CD8-positive, alpha-beta memory T cell (primary cell): Measurements from ENCODE around the gene GARS1. TPM values are rescaled to one million over a fixed set of nuclear protein-coding genes. Genes with fewer than 3 reads are reported as not detected.
A peak's percentile ranks its signal among the peaks of the same experiment; 100 is the strongest.

Experiments used
- CTCF ChIA-PET: fragments of 350-600 bp; sonication (Branson Sonifier 250); formaldehyde crosslinking; loops from one replicate; lab custom pipeline; 2021; ENCODE audit warnings: antibody characterized with exemption; lab: Charles Lee
- POLR2A ChIA-PET: fragments of 350-600 bp; sonication (Branson Sonifier 250); formaldehyde crosslinking; loops from one replicate; lab custom pipeline; 2021; ENCODE audit warnings: antibody characterized with exemption; lab: Charles Lee
- DNase-seq, 5 donors: peaks; one replicate each; pipeline versions ENCODE4 v3.0.0 to v3.0.0-alpha.2; 2020 to 2022; ENCODE audit warnings: mixed read lengths in 1 of 5
- H3K27ac ChIP-seq: one replicate; pipeline ENCODE4 v1.7.0; 2013; ENCODE audit warnings: low read depth, mild to moderate bottlenecking, low read length, moderate library complexity
- H3K27me3 ChIP-seq: 2 replicates; pipeline ENCODE4 v1.7.0; 2013; ENCODE audit warnings: low read length, mild to moderate bottlenecking; ENCODE audit not compliant: insufficient read depth, poor library complexity, severe bottlenecking
- H3K36me3 ChIP-seq: 2 replicates; pipeline ENCODE4 v1.7.0; 2013; ENCODE audit warnings: mild to moderate bottlenecking, low read length, moderate library complexity; ENCODE audit not compliant: insufficient read depth
- H3K4me1 ChIP-seq: 2 replicates; pipeline ENCODE4 v1.7.0; 2013; ENCODE audit warnings: mild to moderate bottlenecking, low read length, moderate library complexity; ENCODE audit not compliant: insufficient read depth
- H3K4me3 ChIP-seq: 2 replicates; pipeline ENCODE4 v1.7.0; 2013; ENCODE audit warnings: mild to moderate bottlenecking, low read length
- H3K9me3 ChIP-seq: 2 replicates; pipeline ENCODE4 v1.7.0; 2013; ENCODE audit warnings: mild to moderate bottlenecking, low read length
- H3K27ac Mint-ChIP-seq, 8 donors: one replicate each; pipeline ENCODE4 v1.8.0; 2020 to 2021; ENCODE audit warnings: mixed read lengths in 8 of 8, mild to moderate bottlenecking in 6 of 8, inconsistent platforms in 3 of 8, moderate library complexity in 3 of 8
- H3K27me3 Mint-ChIP-seq, 2 donors: one replicate each; pipeline ENCODE4 v1.8.0; 2020 to 2021; ENCODE audit warnings: mixed read lengths in 2 of 2, mild to moderate bottlenecking in 1 of 2, moderate library complexity in 1 of 2
- H3K36me3 Mint-ChIP-seq, 3 donors: one replicate each; pipeline ENCODE4 v1.8.0; 2020 to 2021; ENCODE audit warnings: mixed read lengths in 3 of 3, inconsistent platforms in 1 of 3, mild to moderate bottlenecking in 1 of 3
- H3K4me1 Mint-ChIP-seq, 3 donors: one replicate each; pipeline ENCODE4 v1.8.0; 2020 to 2021; ENCODE audit warnings: mixed read lengths in 3 of 3, inconsistent platforms in 1 of 3, mild to moderate bottlenecking in 1 of 3
- H3K4me3 Mint-ChIP-seq, 7 donors: one replicate each; pipeline ENCODE4 v1.8.0; 2020 to 2021; ENCODE audit warnings: mixed read lengths in 7 of 7, mild to moderate bottlenecking in 6 of 7, moderate library complexity in 4 of 7, inconsistent platforms in 2 of 7
- H3K9me3 Mint-ChIP-seq, 5 donors: one replicate each; pipeline ENCODE4 v1.8.0; 2020 to 2022; ENCODE audit warnings: mixed read lengths in 5 of 5, mild to moderate bottlenecking in 3 of 5, moderate library complexity in 2 of 5, inconsistent platforms in 1 of 5
- polyA plus RNA-seq: library from polyadenylated mRNA; unstranded; fragments of 300-500 nt; fragmentation: Illumina TruSeq; gene quantifications from one replicate; pipeline ENCODE4 v1.2.3, GENCODE V29; 2021
- total RNA-seq, 2 experiments: library from RNA; stranded (reverse); gene quantifications; one replicate each; pipeline ENCODE4 v1.2.3, GENCODE V29; 2021

Gene GARS1
- total and polyA plus RNA-seq, 3 experiments from 2014 or later = 92.0 to 329 (median 311) TPM

GRCh38 chr7:30595436-30596013 is 847 bp downstream of the GARS1 start:
- peak overlapping the region; percentile 97 to 100 (median 100) for H3K27ac Mint-ChIP-seq
- Histone ChIP-seq H3K4me3 (peak overlapping the region; percentile 72), H3K9me3 (no peaks in the 10 kb centered on the region), H3K36me3 (peaks cover 6% of the 10 kb centered on the region), H3K27ac (peak overlapping the region; percentile 96), H3K4me1 (peaks cover 37% of the 10 kb centered on the region), H3K27me3 (no peaks in the 10 kb centered on the region)
- CTCF ChIA-PET = interaction anchor here (1.2 to 1.5 kb wide), 2 partner anchors 143 to 144 kb away, joined by 3 to 4 read pairs; no protein-coding TSS in a partner anchor
- H3K4me1 Mint-ChIP-seq = peaks cover 59 to 83% (median 81%) of the 10 kb centered on the region in 3 donors
- POLR2A ChIA-PET = no interaction called here
- H3K9me3 Mint-ChIP-seq = no peaks in the 10 kb centered on the region
- no peaks in the 10 kb centered on the region for H3K27me3 Mint-ChIP-seq
- peaks cover 3 to 40% (median 4%) of the 10 kb centered on the region in 3 donors for H3K36me3 Mint-ChIP-seq
- no peak for DNase-seq
- peak overlapping the region; percentile 92 to 100 (median 98) for H3K4me3 Mint-ChIP-seq

- H3K4me1 ChIP-seq = peaks cover 36% of the 10 kb centered on the region
- Mint-ChIP-seq H3K4me1 (peaks cover 58 to 82% (median 81%) of the 10 kb centered on the region in 3 donors), H3K36me3 (peaks cover 6 to 45% (median 9%) of the 10 kb centered on the region in 3 donors), H3K9me3 (no peaks in the 10 kb centered on the region), H3K27me3 (no peaks in the 10 kb centered on the region), H3K4me3 (peak overlapping the region; percentile 92 to 100 (median 98)), H3K27ac (peak overlapping the region; percentile 97 to 100 (median 100))
- H3K27me3 ChIP-seq = no peaks in the 10 kb centered on the region
- H3K9me3 ChIP-seq = no peaks in the 10 kb centered on the region
- H3K4me3 ChIP-seq = peak overlapping the region; percentile 72
- peak overlapping the region; percentile 96 for H3K27ac ChIP-seq
- ChIA-PET CTCF (interaction anchor here (1.2 to 1.5 kb wide), 2 partner anchors 142 to 144 kb away, joined by 3 to 4 read pairs; no protein-coding TSS in a partner anchor), POLR2A (no interaction called here)
- no peak for DNase-seq
- peaks cover 10% of the 10 kb centered on the region for H3K36me3 ChIP-seq
These were observed 1.4 kb downstream of the GARS1 start for GRCh38 chr7:30596014-30596641.

- H3K9me3 Mint-ChIP-seq = no peaks in the 10 kb centered on the region
- DNase-seq = no peak
- peak overlapping the region; percentile 92 to 100 (median 98) for H3K4me3 Mint-ChIP-seq
- ChIA-PET POLR2A (no interaction called here), CTCF (interaction anchor here (1.2 to 1.5 kb wide), 2 partner anchors 142 to 143 kb away, joined by 3 to 4 read pairs; no protein-coding TSS in a partner anchor)
- H3K27ac Mint-ChIP-seq = peak overlapping the region in 5 of 8 donors; percentile 97 to 100 (median 100)
- H3K27me3 Mint-ChIP-seq = no peaks in the 10 kb centered on the region
- H3K9me3 ChIP-seq = no peaks in the 10 kb centered on the region
- H3K27me3 ChIP-seq = no peaks in the 10 kb centered on the region
- H3K36me3 Mint-ChIP-seq = peaks cover 9 to 50% (median 13%) of the 10 kb centered on the region in 3 donors
- H3K4me1 ChIP-seq = peaks cover 30% of the 10 kb centered on the region
- peak overlapping the region; percentile 72 for H3K4me3 ChIP-seq
- peaks cover 15% of the 10 kb centered on the region for H3K36me3 ChIP-seq
- H3K4me1 Mint-ChIP-seq = peaks cover 52 to 76% (median 75%) of the 10 kb centered on the region in 3 donors
- H3K27ac ChIP-seq = peak overlapping the region; percentile 96
These were observed 2.0 kb downstream of the GARS1 start for GRCh38 chr7:30596721-30597120.

DNA sequence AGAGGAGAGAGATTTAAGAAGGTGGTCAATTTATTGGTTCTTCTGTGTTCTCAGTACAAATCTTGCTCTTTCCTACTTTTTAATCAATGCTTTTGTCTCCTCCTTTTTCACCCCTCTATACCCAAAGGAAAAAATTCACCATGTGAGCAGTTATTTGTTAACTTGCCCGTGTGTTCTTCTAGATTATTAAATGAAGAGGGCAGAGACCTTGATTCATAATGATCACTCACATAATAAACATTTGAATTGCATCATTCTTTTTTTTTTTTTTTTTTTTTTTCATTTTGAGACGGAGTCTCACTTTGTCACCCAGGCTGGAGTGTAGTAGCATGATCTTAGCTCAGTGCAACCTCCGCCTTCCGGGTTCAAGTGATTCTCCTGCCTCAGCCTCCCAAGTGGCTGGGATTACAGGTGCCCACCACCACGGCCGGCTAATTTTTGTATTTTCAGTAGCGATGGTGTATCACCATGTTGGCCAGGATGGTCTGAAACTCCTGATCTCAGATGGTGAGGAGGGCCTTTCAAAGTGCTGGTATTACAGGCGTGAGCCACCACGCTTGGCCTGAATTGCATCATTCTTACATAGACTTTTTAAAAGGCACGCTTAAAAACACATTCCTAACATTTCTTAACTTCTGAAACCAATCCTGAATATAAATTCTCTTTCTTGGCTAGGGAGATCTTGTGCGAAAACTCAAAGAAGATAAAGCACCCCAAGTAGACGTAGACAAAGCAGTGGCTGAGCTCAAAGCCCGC is 3.6 kb downstream of the GARS1 start:
- CTCF ChIA-PET = no interaction called here
- no peaks in the 10 kb centered on the region for H3K27me3 Mint-ChIP-seq
- peaks cover 20% of the 10 kb centered on the region for H3K4me1 ChIP-seq
- H3K36me3 ChIP-seq = peaks cover 25% of the 10 kb centered on the region
- H3K27me3 ChIP-seq = no peaks in the 10 kb centered on the region
- no peaks in the 10 kb centered on the region for H3K9me3 Mint-ChIP-seq
- no peak overlapping the region for H3K4me3 ChIP-seq
- H3K36me3 Mint-ChIP-seq = peaks cover 9 to 61% (median 21%) of the 10 kb centered on the region in 3 donors
- peak overlapping the region in 4 of 8 donors; percentile 7 to 69 (median 34) for H3K27ac Mint-ChIP-seq
- no peak for DNase-seq
- no peaks in the 10 kb centered on the region for H3K9me3 ChIP-seq
- H3K27ac ChIP-seq = no peak overlapping the region
- H3K4me1 Mint-ChIP-seq = peaks cover 38 to 60% (median 59%) of the 10 kb centered on the region in 3 donors
- POLR2A ChIA-PET = no interaction called here
- peak overlapping the region in 1 of 7 donors; percentile 52 for H3K4me3 Mint-ChIP-seq

GRCh38 chr7:30604901-30605300 is 10.2 kb downstream of the GARS1 start:
- Mint-ChIP-seq H3K27ac (peak overlapping the region in 1 of 8 donors; percentile 7), H3K4me1 (peaks cover 3 to 38% (median 22%) of the 10 kb centered on the region in 3 donors), H3K4me3 (no peak overlapping the region), H3K27me3 (no peaks in the 10 kb centered on the region), H3K36me3 (peaks cover 12 to 88% (median 49%) of the 10 kb centered on the region in 3 donors), H3K9me3 (no peaks in the 10 kb centered on the region)
- no peaks in the 10 kb centered on the region for H3K27me3 ChIP-seq
- POLR2A ChIA-PET = interaction anchor here (0.7 to 1.5 kb wide), 2 partner anchors 11 to 684 kb away, joined by 3 to 8 read pairs; no protein-coding TSS in a partner anchor
- H3K36me3 ChIP-seq = peaks cover 51% of the 10 kb centered on the region
- no peak overlapping the region for H3K4me3 ChIP-seq
- CTCF ChIA-PET = interaction anchor here (2.1 kb wide), 1 partner anchor 135 kb away, joined by 4 read pairs; no protein-coding TSS in a partner anchor
- no peak overlapping the region for H3K27ac ChIP-seq
- no peaks in the 10 kb centered on the region for H3K9me3 ChIP-seq
- DNase-seq = no peak
- no peaks in the 10 kb centered on the region for H3K4me1 ChIP-seq

- Mint-ChIP-seq H3K4me3 (no peak overlapping the region), H3K36me3 (peaks cover 7 to 88% (median 51%) of the 10 kb centered on the region in 3 donors), H3K27ac (no peak overlapping the region), H3K27me3 (no peaks in the 10 kb centered on the region), H3K4me1 (peaks cover 5 to 29% (median 13%) of the 10 kb centered on the region in 3 donors), H3K9me3 (no peaks in the 10 kb centered on the region)
- Histone ChIP-seq H3K9me3 (no peaks in the 10 kb centered on the region), H3K4me1 (no peaks in the 10 kb centered on the region), H3K27ac (no peak overlapping the region), H3K4me3 (no peak overlapping the region), H3K27me3 (no peaks in the 10 kb centered on the region), H3K36me3 (peaks cover 47% of the 10 kb centered on the region)
- CTCF ChIA-PET = no interaction called here
- POLR2A ChIA-PET = no interaction called here
- no peak for DNase-seq
These were observed 11.2 kb downstream of the GARS1 start for GRCh38 chr7:30605832-30606231.

DNA sequence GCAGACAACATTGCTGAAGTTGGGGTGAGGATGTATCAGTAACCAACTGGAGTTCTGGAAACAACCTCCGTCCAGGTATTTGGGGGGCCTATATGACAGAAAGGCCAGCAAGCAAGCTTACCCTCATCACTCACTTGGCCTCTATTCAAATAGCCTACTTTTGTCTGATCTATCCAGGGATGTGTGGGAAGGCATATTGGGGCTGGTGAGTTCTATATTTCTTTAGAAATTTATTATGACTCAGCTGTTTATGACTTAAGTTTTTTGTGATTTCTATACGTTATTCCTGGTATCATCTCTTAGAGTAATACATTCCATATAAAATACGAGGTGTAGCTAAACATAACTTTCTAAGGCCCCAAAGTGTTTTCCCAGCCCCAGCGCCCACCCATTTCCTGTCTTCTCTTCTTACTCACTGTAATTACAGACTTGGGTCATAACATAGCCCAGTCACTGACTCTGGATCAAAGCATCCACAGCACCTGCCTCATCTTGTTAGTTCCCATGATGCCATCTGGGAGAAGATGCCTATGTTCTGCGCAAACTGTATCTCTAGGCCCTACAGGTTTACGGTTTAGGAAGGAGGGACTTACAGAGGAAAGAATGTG is 18.1 kb downstream of the GARS1 start:
- Mint-ChIP-seq H3K27ac (peak overlapping the region in 6 of 8 donors; percentile 5 to 74 (median 60)), H3K9me3 (no peaks in the 10 kb centered on the region), H3K36me3 (peaks cover 7 to 93% (median 30%) of the 10 kb centered on the region in 3 donors), H3K4me1 (peaks cover 11 to 40% (median 21%) of the 10 kb centered on the region in 3 donors), H3K4me3 (no peak overlapping the region), H3K27me3 (no peaks in the 10 kb centered on the region)
- Histone ChIP-seq H3K4me1 (no peaks in the 10 kb centered on the region), H3K27ac (no peak overlapping the region), H3K4me3 (no peak overlapping the region), H3K36me3 (peaks cover 47% of the 10 kb centered on the region), H3K27me3 (no peaks in the 10 kb centered on the region), H3K9me3 (no peaks in the 10 kb centered on the region)
- ChIA-PET POLR2A (no interaction called here), CTCF (no interaction called here)
- no peak for DNase-seq
